Stimulated activated CD4-positive, alpha-beta T cell treated with anti-CD3 and anti-CD28 coated beads, Interleukin-1b, Interleukin-23, amount 100 ng/mL, for 24 hours (primary cell): ENCODE measurements around the gene ACP7.
"Not testable (repeated sequence)": the region's sequence is repeated elsewhere in the genome, so short reads cannot be mapped to it uniquely, and the experiment has no call there.

Experiments
- DNase-seq, 4 experiments: peaks; one replicate each; pipeline ENCODE4 v3.0.0-alpha.2; 2020; ENCODE audit warnings: low read depth in 4 of 4, low spot score in 1 of 4

ACP7 gene

DNA sequence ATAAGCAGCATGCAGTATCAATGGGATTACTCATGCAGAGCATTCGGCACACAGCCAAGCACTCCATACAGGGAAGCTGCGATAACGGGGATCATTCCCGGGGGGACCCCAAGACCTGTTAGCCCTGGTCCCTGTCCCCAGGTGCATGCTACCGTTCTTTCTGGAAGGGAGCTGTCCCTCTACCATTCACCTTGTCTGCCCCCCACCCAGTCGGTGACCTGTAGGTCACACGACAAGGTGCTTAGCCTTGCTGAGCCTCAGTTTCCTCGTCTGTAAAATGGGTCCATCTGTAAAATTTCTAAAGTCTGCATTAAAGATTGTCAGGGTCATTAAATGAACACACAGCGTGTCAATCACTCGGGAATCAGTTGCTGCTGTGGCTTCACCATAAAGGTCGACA is 6.8 kb upstream of the ACP7 start:
- no peak for DNase-seq

DNA sequence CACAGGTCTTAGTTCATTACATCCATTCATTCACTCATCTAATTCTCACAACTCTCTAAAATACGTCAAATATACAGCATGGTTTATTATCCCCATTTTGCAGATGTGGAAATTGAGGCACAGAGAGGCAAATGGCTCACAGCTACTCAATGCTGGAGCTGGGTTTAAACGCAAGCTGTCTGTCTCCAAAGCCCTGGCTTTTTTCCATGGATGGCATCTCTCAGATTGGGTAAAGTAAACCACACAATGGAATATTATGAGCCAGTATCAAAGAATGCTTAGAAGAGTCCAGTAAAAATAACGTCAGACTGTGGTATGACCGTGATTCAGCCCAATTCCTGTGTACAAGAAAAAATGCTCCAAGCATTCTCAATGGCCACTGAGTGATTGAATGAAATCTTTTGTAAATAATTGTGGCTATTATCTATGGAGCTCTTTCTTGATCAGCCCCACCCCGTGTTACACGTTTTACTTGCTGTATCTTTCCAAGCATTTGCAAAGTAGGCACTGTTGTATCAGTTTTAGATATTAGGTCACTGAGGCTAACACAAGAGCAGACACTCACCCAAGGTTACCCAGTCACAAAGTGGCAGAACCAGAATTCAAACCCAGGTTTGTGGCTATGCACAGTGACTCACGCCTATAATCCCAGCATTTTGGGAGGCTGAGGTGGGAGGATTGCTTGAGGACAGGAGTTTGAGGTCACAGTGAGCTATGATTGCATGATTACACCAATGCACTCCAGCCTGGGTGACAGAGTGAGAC is 5.5 kb upstream of the ACP7 start:
- no peak for DNase-seq

DNA sequence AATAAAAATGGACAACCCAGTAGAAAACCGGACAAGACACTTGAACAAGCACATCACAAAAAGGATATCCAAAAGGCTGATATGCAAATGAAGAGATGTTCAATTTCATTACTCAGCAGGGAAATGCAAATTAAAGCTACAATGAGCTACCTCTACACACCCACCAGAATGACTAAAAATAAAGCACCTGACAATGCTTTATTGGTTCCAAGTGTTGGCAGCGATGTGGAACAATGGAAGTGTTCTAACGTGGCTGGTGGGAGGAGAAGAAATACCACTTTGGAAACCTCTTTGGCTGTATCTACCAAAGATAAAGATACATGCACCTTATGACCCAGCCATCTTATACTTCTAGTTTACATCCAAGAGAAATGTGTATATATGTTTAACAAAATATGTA is 3.7 kb upstream of the ACP7 start:
- DNase-seq: no peak

DNA sequence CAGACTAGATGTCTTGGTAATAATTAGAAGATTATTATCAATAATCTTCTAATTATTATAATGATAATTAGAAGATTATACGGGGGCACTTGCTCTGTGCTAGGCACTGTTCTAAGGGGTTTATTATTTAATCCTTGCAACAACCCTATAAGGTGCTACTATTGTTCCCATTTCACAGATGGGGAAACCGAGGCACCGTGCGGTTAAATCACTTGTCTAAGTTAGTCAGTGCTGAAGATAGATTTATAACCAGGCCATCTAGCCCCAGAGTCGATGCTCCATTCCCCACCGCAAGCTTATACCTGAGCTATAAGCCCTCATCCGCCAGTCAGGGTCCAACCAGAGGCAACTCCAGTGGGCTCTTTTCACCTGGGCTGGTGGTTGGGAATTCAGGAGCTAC is 2.0 kb upstream of the ACP7 start:
- DNase-seq: no peak

DNA sequence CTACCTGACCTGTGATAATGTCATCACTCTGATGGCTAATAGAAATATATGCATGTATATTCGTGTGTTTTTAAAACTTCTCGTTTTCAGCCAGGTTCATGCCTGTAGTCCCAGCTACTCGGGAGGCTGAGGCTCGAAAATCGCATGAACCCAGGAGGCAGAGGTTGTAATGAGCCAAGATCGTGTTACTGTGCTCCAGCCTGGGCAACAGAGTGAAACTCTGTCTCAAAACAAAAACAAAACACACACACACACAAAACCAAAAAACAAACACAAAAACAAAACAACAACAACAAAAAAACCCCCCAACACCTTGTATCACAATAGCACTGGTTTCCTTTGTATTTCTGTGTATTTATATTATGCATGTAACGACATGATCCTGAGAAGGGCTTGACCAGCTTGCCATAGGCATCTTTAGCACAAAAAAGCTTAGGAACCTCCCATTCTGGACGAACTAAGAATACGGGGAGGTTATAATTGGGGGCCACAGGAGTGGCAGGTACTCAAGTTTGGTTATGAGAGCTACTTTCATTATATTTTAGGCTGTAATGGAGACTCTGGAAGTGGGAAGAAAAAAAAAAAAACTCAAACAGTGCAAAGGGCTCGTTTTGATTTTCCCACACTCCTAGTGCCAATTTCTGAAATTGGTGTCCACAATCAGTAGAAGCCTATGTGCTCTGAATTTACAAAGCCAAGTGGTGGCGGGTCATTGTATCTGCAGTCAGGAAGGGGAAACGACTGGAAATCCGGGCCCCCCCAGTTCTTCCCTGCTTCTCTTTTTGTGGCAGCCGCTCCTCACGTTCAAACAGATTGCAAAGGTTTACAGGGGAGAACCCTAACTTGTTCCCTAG is 1.2 kb upstream of the ACP7 start:
- DNase-seq: no peak

DNA sequence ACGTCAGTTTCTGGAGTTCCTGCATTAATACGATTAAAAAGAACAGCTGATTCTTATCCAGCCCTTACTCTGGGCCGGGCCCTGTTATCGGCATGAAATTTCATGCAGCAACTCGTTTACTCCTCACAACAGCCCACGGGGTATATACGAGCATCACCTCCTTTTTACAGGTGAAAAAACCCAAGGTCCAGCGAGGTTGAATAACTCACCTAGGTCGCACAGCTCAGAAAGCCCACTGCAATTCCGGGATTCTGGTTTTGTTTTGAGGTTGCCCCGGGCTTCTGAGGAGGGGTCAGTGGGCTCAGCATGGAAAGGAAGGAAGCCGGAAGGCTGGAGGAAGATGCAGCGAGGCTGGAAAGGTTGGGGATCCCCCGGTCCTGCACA is 577 bp upstream of the ACP7 start:
- no peak for DNase-seq

DNA sequence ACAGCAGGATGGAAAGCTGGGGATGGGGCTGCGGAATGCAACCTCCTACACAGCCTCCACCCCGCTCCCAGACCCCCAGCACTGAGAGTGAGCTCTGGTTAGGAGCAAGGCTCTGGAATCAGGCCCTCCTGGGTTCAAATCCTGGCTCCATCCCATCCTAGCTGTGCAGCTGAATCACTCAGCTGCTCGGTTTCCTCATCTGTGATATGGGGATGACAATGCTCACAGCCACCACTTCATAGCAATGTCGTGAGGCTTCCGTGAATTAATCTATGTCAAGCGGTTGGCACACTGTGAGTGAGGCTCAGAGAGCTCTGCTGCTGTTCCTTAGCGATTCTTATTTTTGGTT is 538 bp downstream of the ACP7 start:
- DNase-seq: no peak

DNA sequence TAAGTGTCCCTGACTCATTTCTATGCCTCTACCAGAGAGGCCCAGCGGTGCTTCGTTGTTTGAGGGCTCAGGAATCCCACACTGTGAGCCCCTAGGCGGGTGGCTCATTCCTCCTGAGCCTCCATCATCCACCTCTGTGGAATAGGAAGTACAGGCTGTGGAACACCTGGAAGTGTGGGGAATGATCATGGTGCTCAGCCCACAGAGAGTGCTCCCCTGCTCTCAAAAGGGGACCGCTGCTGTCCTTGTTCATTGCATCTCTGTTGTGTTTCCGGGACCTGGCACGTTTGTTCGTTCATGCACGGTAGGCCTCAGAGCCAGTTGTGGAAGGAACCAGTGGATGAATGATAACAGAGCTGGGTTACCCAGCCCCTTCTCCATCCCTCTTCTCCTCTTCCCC is 1.2 kb downstream of the ACP7 start:
- no peak for DNase-seq

DNA sequence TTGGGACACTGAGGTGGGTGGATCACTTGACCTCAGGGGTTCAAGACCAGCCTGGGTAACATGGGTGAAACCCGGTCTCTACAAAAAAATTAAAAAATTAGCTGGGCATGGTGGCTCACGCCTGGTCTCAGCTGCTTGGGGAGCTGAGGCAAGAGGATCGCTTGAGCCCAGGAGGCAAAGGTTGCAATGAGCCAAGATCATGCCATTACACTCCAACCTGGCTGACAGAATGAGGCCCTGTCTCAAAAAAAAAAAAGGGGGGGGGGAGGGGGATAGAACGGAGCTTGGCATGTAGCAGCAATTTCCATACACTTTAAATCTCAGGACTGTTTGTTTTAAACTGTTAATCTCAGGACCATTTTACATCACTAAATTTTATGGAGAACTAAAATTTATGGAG is 2.2 kb downstream of the ACP7 start:
- DNase-seq: no peak

DNA sequence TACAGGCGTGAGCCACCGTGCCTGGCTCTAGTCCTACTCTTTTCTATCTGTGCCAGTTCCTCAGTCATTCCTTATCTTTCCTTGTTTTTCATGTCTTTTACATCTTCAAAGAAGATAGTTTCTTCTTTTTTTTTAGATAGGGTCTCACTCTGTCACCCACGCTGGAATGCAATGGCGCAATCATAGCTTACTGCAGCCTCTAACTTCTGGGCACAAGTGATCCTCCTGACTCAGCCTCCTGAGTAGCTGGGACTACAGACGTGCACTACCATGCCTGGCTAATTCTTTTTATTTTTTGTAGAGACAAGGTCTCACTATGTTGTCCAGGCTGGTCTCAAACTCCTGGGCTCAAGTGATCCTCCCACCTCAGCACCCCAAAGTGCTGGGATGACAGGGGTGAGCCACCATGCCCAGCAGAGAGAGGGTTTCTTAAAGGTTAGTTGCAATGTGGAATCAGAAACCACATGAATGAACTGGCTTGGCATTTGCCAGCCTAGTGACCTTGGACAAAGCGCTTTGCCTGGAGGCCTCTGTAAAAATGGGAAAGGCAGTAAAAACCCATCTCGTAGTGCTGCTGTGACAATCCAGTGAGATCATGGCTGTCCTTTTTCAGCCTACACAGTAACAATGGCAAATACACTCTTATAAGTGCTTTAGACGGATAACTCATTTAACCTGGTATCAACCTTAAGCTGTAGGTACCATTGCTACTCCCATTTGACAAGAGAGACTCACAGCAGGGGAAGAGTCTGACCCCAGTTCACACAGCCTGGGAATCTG is 3.9 kb downstream of the ACP7 start:
- no peak for DNase-seq

DNA sequence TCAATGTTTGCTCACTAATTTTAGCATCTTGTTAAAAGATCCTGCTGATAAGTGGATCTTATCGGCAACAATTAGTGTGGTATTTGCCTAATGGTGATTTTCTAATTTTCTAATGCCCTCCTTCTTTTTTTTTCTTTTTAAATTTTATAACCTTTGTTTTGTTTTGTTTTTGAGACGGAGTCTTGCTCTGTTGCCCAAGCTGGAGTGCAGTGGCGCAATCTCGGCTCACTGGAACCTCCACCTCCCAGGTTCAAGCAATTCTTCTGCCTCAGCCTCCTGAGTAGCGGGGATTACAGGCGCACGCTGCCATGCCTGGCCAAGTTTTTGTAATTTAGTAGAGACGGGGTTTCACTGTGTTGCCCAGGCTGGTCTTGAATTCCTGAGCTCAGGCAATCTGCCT is 5.8 kb downstream of the ACP7 start:
- DNase-seq: not testable (repeated sequence)

DNA sequence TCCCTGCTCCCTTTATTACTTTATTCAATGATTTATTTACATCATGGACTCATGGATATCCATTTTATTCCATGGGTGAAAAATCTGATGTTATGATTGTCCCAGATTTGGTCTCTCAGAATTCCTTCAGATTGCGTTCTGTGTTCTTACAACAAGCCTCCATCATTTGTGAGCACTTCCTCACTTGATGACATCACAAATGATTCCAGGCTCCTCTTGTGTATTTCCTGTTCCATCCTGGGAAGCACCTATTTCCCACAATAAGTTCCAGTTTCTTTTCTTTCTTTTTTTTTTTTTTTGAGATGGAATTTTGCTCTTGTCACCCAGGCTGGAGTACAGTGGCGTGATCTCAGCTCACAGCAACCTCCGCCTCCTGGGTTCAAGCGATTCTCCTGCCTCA is 6.7 kb downstream of the ACP7 start:
- DNase-seq: no peak

DNA sequence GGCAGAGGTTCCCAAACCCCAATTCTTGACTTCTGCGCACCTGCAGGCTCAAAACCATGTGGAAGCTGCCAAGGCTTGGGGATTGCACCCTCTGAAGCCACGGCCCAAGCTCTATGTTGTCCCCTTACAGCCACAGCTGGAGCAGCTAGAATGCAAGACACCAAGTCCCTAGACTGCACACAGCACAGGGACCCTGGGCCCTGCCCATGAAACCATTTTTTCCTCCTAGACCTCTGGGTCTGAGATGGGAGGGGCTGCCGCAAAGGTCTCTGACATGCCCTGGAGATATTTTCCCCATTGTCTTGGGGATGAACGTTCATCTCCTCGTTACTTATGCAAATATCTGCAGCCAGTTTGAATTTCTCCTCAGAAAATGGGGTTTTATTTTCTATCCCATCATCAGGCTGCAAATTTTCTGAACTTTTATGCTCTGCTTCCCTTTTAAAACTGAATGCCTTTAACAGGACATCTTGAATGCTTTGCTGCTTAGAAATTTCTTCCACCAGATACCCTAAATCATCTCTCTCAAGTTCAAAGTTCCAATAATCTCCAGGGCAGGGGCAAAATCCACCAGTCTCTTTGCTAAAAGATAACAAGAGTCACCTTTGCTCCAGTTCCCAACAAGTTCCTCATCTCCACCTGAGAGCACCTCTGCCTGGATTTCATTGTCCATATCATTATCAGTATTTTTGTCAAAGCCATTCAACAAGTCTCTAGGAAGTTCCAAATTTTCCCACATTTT is 11.8 kb downstream of the ACP7 start:
- DNase-seq: not testable (repeated sequence)

DNA sequence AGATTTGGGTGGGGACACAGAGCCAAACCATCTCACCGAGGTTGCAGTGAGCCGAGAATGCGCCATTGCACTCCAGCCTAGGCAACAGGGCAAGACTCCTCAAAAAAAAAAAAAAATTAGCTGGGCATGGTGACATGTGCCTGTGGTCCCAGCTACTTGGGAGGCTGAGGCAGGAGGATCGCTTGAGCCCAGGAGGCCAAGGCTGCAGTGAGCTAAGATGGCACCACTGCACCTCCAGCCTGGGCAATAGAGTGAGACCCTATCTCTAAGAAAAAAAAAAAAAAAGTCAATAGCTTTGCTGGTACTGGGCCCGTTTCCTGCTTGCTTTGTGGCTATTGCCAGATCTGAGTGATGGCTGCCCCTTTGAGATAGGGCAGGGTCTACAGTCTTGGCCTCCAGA is 13.1 kb downstream of the ACP7 start:
- no peak for DNase-seq

DNA sequence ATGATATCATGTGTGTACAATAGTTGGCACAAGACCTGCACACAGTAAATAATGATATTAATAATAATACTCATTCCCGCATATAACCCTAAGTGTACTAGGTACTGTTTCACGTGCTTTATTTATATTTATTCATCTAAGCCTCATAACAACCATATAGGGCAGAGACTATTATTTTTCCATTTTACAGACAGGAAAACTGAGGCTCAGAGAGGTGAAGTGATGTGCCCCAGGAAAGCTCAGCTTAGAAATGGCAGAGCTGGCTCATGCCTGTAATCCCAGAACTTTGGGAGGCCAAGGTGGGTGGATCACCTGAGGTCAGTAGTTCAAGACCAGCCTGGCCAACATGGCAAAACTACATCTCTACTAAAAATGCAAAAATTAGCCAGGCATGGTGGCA is 13.6 kb downstream of the ACP7 start:
- no peak for DNase-seq

DNA sequence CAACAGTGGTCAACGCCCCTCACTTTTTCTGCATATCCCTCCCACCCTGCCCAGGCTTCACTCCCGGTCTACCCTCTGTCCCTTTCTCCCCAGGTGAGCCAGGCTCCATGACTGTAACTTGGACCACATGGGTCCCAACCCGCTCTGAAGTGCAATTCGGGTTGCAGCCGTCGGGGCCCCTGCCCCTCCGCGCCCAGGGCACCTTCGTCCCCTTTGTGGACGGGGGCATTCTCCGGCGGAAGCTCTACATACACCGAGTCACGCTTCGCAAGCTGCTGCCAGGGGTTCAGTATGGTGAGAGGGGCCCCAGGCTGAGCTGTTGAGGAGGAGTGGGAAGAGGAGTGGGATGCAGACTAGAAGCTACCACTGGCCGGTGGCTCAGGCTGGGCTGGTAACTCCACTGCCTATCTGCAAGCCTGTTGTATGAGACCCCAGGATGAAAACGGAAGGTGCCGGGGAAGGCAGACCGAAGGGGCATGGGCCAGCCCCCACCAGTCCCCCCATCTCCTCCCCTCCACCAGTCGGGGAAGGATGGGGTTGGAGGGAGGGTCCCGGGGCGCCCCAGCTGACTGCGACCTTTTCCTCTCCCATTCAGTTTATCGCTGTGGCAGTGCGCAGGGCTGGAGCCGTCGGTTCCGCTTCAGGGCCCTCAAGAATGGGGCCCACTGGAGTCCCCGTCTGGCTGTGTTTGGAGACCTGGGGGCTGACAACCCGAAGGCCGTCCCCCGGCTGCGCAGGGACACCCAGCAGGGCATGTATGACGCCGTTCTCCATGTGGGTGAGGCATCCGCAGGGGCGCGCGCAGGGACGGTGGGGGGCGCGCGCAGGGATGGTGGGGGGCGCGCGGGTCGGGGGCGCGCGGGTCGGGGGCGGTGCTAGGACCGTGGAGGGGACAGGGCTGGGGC is 14.4 kb downstream of the ACP7 start:
- DNase-seq: no peak

DNA sequence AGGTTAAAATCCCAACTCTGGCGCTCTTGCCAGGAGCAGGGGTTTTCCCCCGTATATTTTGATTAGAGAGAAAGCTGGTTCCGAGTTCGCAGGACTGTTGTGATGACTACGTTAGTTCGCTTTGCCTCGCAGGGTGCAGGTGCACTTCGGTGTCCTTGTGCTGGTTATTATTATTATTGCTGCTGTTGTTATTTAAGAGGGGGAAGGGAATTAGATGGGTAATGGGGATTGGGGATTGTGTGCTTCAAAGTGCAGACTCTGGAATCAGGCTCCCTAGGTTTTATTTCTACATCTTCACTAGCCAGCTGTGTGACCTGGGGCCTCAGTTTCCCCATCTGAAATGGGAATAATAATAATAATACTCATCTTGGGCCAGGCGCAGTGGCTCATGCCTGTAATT is 15.2 kb downstream of the ACP7 start:
- no peak for DNase-seq

DNA sequence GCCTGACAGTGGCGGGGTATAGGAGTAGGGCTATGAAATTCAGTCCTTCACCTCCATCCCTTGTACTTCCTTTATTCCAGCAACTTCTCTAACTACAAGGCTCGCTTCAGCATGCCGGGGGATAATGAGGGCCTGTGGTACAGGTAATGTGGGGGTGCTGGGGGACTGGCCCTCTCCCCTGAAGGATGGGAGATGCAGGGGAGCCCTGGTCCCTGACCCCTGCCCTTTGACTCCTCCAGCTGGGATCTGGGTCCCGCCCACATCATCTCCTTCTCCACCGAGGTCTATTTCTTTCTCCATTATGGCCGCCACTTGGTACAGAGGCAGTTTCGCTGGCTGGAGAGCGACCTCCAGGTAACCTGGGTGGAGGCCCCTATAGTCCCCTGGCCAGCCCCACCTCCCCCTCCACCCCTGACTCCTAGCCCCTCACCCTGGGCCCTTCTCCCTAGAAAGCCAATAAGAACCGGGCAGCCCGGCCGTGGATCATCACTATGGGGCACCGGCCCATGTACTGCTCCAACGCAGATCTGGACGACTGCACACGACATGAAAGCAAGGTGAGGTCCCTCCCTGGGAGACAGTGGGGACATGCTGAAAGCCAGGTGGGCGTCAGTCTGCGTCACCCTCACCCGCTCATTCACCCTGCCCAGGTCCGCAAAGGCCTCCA is 16.5 kb downstream of the ACP7 start:
- no peak for DNase-seq

DNA sequence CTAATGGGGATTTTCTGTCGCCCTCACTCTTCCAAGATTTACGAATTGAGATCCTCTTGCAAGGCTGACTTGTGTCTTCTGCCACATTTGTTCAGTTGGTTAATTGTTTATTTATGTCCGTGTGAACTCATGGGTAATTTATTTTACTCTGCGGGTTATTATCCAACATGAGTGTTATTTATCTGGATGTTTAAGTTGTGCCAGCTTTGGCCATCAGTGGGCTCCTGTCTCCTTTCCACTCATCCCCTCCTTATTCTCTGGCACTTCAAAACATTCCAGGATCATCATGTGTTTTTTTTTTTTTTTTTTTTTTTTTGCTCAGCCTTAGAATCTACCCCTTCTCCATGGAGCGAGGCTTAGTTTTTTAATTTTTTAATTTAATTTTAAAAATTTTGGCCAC is 19.0 kb downstream of the ACP7 start:
- DNase-seq: no peak

DNA sequence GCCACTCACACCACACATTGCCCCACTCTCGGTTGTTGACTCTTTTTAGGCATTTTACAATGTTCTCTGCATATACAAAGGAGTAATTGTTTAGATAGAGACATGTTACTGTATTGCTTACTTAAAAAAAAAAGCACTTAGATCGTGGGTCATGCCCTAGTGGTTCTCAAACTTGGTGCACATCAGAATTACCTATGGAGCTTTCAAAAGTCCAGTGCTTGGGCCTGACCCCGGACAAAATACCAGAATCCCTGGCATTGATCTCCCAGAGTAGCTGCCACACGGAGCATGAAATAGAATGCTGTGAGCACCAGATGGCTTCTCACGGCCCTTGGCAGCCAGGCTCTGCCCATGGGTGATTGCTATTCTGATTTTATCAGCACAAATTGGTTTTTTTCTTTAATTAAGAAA is 20.0 kb downstream of the ACP7 start:
- DNase-seq: no peak
